WI38 (cell line): ENCODE data around the gene LPP.
"Not testable (repeated sequence)": the region's sequence is repeated elsewhere in the genome, so short reads cannot be mapped to it uniquely, and the experiment has no call there.

ENCODE experiments used
- H3K4me3 ChIP-seq: 2 replicates; pipeline ENCODE4 v1.5.1; 2011; ENCODE audit warnings: low read depth, mild to moderate bottlenecking, control low read depth, low read length
- TF ChIP-seq, protein P1 (sequence below): IDR thresholded peaks from 2 replicates; pipeline ENCODE4 v1.5.1; 2012; ENCODE audit warnings: low read depth, mild to moderate bottlenecking, control low read depth, low read length

LPP gene

DNA sequence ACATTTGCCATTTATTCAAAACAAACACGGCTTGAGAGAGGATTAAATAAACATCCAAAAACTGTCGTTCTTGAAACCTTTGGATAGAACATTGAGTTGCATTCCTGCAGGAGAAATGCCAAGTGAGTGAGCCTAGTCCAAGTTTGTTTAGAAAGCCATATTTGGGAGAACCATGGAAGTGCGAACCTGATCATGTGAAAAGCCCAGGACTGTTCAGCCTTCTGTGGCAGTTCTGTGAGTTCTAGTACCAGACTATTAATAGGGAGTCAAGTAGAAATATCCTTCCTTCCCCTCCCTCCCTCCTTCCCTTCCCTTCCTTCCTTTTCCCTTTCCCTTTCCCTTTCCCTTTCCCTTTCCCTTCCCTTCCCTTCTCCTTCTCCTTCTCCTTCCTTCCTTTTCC lies 470.4 kb downstream of the LPP start:
- H3K4me3 ChIP-seq: no peak overlapping the region
- TF ChIP-seq, protein P1, sequence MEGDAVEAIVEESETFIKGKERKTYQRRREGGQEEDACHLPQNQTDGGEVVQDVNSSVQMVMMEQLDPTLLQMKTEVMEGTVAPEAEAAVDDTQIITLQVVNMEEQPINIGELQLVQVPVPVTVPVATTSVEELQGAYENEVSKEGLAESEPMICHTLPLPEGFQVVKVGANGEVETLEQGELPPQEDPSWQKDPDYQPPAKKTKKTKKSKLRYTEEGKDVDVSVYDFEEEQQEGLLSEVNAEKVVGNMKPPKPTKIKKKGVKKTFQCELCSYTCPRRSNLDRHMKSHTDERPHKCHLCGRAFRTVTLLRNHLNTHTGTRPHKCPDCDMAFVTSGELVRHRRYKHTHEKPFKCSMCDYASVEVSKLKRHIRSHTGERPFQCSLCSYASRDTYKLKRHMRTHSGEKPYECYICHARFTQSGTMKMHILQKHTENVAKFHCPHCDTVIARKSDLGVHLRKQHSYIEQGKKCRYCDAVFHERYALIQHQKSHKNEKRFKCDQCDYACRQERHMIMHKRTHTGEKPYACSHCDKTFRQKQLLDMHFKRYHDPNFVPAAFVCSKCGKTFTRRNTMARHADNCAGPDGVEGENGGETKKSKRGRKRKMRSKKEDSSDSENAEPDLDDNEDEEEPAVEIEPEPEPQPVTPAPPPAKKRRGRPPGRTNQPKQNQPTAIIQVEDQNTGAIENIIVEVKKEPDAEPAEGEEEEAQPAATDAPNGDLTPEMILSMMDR: no peak

DNA sequence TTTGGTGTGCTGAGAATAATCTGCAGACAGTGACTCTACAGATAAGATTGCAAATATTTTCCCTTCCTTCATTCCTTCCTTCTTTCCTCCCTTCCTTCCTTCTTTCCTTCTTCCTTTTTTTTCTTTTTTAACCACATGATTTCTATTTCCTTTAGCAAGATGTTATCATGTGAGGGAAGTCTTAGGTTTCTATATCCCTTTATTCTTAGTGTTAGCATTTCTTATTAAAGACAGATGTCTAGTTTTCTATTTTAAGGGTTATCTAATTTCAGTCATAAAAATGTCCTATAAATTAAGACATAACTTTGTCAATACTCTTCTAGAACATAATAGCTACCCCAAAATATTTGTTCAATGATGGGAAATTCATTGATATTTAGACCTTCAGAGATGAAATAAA lies 470.9 kb downstream of the LPP start:
- no peak overlapping the region for H3K4me3 ChIP-seq
- TF ChIP-seq, protein P1: no peak

DNA sequence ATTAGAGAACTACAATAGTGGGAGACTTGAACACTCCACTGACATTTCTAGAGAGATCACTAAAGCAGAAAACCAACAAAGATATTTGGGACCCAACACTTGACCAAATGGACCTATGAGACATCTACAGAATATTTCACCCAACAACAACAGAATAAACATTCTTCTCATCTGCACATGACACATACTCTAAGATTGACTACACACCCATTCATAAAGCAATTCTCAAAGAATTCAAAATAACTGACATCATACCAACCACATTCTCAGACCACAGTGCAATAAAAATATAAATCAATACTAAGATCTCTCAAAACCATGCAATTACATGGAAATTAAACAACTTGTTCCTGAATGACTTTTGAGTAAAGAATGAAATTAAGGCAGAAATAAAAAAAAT lies 473.7 kb downstream of the LPP start:
- H3K4me3 ChIP-seq: no peak overlapping the region
- TF ChIP-seq, protein P1: no peak

DNA sequence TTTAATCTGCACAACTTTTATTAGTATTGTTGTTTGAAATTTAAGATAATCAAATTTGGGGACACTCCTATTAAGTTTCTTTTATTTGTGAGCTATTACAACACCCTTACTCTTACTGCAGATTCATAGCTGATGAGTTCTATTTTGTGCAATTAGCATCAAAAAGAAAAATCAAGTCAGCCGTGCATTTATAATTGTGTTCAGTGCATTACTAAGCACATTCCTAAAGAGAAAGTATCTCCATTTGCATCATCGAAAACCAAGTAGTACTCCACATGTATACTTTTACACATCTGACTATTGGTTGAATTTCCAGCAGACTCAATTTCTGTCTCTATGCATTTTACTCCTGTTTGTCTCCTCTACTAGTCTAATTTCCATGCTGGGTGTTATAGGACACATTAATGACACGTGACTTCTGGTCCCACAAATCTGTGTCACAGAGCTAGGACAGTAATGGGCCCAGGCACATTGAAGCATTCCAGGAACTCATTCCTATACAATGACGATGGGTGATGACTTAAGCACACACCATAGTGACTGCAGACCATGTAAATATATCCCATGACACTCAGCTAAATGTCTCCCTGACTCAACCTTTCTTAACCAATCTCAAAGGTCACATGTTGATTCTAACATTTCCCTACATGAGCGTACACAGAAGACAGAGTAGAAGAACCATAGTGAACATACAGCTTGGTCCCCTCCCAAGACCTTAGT lies 477.5 kb downstream of the LPP start:
- TF ChIP-seq, protein P1: no peak
- no peak overlapping the region; the same call in 1 of the 2 replicates for H3K4me3 ChIP-seq

DNA sequence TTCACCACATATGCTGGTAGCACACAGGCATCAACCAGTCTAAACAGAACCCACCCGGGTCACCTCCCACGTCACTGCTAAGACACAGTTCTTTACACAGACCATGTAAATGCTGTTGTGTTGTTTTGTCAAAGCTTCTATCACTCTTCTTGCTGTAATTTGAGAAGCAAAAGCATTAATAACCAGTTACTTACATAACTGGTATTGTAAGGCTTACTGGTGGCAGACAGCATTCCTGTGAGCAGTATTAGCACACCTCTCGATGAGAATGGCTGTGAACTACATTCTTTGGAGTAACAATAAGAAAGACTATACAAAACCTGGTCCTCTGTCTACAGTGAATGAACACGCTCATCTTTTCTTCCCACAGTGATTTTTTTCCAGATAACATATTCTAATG lies 479.2 kb downstream of the LPP start:
- TF ChIP-seq, protein P1: no peak
- no peak overlapping the region for H3K4me3 ChIP-seq

DNA sequence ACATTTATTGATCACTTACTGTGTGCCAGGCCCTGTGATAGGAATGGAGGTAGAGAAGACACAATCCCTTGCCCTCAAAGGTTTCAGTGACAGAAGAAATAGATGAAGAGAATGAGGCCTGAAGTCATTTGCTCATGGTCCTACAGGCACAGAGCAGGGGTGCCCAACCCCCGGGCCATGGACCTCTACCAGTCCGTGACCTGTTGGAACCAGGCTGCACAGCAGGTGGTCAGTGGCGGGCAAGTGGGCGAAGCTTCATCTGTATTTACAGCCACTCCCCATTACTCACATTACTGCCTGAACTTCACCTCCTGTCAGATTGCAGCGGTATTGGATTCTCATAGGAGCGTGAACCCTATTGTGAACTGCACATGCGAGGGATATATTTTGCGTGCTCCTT lies 480.3 kb downstream of the LPP start:
- TF ChIP-seq, protein P1: no peak
- no peak overlapping the region for H3K4me3 ChIP-seq

DNA sequence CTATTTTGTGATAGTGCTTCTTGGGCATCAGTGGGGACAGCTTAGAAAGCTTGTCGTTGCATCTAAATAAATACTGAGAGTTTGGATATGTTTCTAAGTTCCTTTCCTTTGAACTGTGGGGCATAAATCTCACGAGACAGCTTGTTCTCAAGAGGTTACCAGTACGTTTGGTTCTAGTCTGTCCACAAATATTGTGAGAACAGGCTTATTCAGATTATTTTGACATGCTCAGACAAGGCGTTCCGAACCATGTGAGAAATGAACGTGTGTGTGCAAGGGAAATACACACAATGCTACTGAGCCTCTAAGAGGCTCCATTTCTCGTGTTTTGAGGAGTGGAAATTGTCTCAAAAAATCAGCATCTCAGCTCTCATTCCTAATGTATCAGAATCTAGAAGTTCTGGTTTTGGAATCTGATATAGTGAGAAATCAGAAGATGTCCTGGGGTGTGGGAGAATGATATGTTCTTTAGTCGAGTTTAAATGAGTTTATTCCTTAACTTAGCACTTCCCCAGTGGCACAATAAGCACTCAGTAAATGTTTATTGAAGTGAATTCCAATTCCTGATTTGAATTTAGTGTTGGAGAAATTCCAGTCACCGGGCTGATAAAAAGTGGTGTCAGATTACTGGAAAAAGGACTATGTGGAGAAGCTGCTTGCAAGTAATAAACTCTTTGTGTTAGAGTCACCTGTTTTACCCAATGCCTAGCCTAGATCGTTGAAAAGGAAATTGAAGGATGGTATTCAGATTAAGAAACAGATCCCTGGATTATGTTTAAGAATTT lies 481.5 kb downstream of the LPP start:
- H3K4me3 ChIP-seq: no peak overlapping the region
- TF ChIP-seq, protein P1: no peak

DNA sequence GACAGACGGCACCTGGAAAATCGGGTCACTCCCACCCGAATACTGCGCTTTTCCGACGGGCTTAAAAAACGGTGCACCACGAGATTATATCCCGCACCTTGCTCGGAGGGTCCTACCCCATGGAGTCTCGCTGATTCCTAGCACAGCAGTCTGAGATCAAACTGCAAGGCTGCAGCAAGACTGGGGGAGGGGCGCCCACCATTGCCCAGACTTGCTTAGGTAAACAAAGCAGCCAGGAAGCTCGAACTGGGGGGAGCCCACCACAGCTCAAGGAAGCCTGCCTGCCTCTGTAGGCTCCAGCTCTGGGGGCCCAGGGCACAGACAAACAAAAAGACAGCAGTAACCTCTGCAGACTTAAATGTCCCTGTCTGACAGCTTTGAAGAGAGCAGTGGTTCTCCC lies 482.3 kb downstream of the LPP start:
- not testable (repeated sequence) for H3K4me3 ChIP-seq
